SK-N-SH treated with all-trans-retinoic acid at 6 μM for 48 hours (cell line): ENCODE results near the gene TMEM135.
A peak's percentile ranks its signal among the peaks of the same experiment; 100 is the strongest.

Experiments
- ATAC-seq: fragments of 200-7000 bp; cut with Tn5 transposase; 3 replicates; pipeline ENCODE4 v1.9.1; 2020; ENCODE audit warnings: mild to moderate bottlenecking, moderate library complexity
- ARNTL ChIP-seq: fragments of 450-650 bp; formaldehyde crosslinking; IDR thresholded peaks from 2 replicates; pipeline ENCODE4 v1.5.0; 2020; ENCODE audit warnings: low read depth, mild to moderate bottlenecking, moderate library complexity, borderline replicate concordance
- BACH2 ChIP-seq: fragments of 250-450 bp; sonication (Bioruptor Pico); IDR thresholded peaks from 2 replicates; pipeline ENCODE4 v1.9.0; 2021; ENCODE audit warnings: mild to moderate bottlenecking, borderline replicate concordance
- CSDC2 ChIP-seq: fragments of 250-450 bp; sonication (Bioruptor Pico); IDR thresholded peaks from 2 replicates; pipeline ENCODE4 v1.5.0; 2020; ENCODE audit warnings: mild to moderate bottlenecking, moderate library complexity
- GLIS3 ChIP-seq: fragments of 250-450 bp; sonication (Bioruptor Pico); IDR thresholded peaks from 2 replicates; pipeline ENCODE4 v1.5.0; 2020; ENCODE audit warnings: mild to moderate bottlenecking, moderate library complexity
- ISL1 ChIP-seq: fragments of 250-450 bp; sonication (Bioruptor Pico); IDR thresholded peaks from 2 replicates; pipeline ENCODE4 v2.1.2; 2022; ENCODE audit warnings: mild to moderate bottlenecking, moderate library complexity
- OSR1 ChIP-seq: fragments of 250-450 bp; sonication (Bioruptor Pico); IDR thresholded peaks from 2 replicates; pipeline ENCODE4 v1.8.0; 2022; ENCODE audit warnings: moderate library complexity, mild to moderate bottlenecking, inconsistent platforms
- PPARA ChIP-seq: fragments of 250-450 bp; sonication (Bioruptor Pico); IDR thresholded peaks from 2 replicates; pipeline ENCODE4 v1.5.0; 2020; ENCODE audit warnings: mild to moderate bottlenecking, borderline replicate concordance
- RARB ChIP-seq: fragments of 250-450 bp; sonication (Bioruptor Pico); IDR thresholded peaks from 2 replicates; pipeline ENCODE4 v1.8.0; 2021; ENCODE audit warnings: mild to moderate bottlenecking, moderate library complexity
- SNAI2 ChIP-seq: fragments of 250-450 bp; sonication (Bioruptor Pico); IDR thresholded peaks from 2 replicates; pipeline ENCODE4 v1.5.0; 2020; ENCODE audit warnings: mild to moderate bottlenecking, moderate library complexity
- TCF4 ChIP-seq: fragments of 250-450 bp; sonication (Bioruptor Pico); IDR thresholded peaks from 2 replicates; pipeline ENCODE4 v1.8.0; 2021; ENCODE audit warnings: mild to moderate bottlenecking, moderate library complexity, borderline replicate concordance
- TOX ChIP-seq: fragments of 250-450 bp; sonication (Bioruptor Pico); IDR thresholded peaks from 2 replicates; pipeline ENCODE4 v1.8.0; 2021; ENCODE audit warnings: mild to moderate bottlenecking, moderate library complexity, borderline replicate concordance
- ZC3H10 ChIP-seq: fragments of 250-450 bp; sonication (Bioruptor Pico); IDR thresholded peaks from 2 replicates; pipeline ENCODE4 v1.5.1; 2021; ENCODE audit warnings: mild to moderate bottlenecking, moderate library complexity
- ZFP30 ChIP-seq: fragments of 450-650 bp; formaldehyde crosslinking; IDR thresholded peaks from 2 replicates; pipeline ENCODE4 v1.5.0; 2022; ENCODE audit warnings: mild to moderate bottlenecking, moderate library complexity
- ZNF565 ChIP-seq: fragments of 450-650 bp; formaldehyde crosslinking; conservative IDR thresholded peaks from 2 replicates; pipeline ENCODE4 v1.5.0; 2020; ENCODE audit warnings: low read depth, mild to moderate bottlenecking, moderate library complexity
- ZNF70 ChIP-seq: fragments of 450-650 bp; formaldehyde crosslinking; IDR thresholded peaks from 2 replicates; pipeline ENCODE4 v1.5.0; 2020; ENCODE audit warnings: mild to moderate bottlenecking, moderate library complexity
- ZNF8 ChIP-seq: fragments of 450-650 bp; formaldehyde crosslinking; IDR thresholded peaks from 2 replicates; pipeline ENCODE4 v1.5.0; 2020; ENCODE audit warnings: mild to moderate bottlenecking, moderate library complexity
- TF ChIP-seq, protein P1 (sequence below): fragments of 250-450 bp; sonication (Bioruptor Pico); IDR thresholded peaks from 2 replicates; pipeline ENCODE4 v1.5.1; 2020; ENCODE audit warnings: low read depth, mild to moderate bottlenecking, moderate library complexity
- TF ChIP-seq, protein P2 (sequence below): fragments of 250-450 bp; sonication (Bioruptor Pico); IDR thresholded peaks from 2 replicates; pipeline ENCODE4 v1.8.0; 2020; ENCODE audit warnings: mild to moderate bottlenecking, moderate library complexity, borderline replicate concordance
- TF ChIP-seq, protein P3 (sequence below): fragments of 250-450 bp; sonication (Bioruptor Pico); IDR thresholded peaks from 2 replicates; pipeline ENCODE4 v1.5.0; 2020; ENCODE audit warnings: mild to moderate bottlenecking, moderate library complexity

Gene TMEM135

DNA sequence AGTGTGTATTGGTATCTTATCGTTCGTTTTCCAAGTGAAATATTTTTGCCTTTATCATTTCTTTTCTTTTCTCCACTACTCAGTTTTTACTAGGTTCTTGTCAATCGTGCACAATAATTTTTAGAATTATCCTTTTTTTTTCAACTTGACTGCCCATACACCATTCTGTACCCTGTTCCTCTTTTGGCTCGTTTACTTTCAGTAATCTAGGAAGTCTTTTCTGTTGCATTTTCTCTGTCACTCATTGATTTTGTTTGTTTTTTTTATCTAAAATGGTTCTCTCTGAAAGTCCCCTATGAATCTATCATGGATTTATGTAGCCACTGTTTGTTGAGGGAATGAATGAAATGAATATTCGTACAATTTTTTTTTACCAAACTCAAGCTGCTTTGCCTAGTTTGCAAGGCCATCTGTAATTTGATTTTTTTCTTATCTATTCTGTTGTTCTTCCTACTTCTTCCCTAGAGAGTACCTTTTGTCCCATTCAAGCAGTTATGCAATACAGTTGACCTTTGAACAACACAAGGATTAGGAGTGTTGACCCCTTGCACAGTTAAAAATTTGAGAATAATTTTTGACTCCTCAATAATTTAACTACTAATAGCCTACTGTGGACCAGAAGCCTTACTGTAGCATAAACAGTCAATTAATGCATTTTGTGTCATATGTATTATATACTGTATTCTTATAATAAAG, 166.3 kb downstream of the TMEM135 start:
- ATAC-seq = no peak
- TF ChIP-seq ZNF70 (CRISPR knock-in tag) (no peak), ZFP30 (CRISPR knock-in tag) (no peak), OSR1 (CRISPR knock-in tag) (no peak), TOX (no peak), ZC3H10 (no peak), GLIS3 (no peak), ZNF565 (CRISPR knock-in tag) (no peak), CSDC2 (CRISPR knock-in tag) (no peak), BACH2 (CRISPR knock-in tag) (no peak), ZNF8 (CRISPR knock-in tag) (no peak), TCF4 (CRISPR knock-in tag) (no peak), ARNTL (CRISPR knock-in tag) (no peak)
- TF ChIP-seq, protein P1, sequence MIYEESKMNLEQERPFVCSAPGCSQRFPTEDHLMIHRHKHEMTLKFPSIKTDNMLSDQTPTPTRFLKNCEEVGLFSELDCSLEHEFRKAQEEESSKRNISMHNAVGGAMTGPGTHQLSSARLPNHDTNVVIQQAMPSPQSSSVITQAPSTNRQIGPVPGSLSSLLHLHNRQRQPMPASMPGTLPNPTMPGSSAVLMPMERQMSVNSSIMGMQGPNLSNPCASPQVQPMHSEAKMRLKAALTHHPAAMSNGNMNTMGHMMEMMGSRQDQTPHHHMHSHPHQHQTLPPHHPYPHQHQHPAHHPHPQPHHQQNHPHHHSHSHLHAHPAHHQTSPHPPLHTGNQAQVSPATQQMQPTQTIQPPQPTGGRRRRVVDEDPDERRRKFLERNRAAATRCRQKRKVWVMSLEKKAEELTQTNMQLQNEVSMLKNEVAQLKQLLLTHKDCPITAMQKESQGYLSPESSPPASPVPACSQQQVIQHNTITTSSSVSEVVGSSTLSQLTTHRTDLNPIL = no peak
- TF ChIP-seq, protein P2, sequence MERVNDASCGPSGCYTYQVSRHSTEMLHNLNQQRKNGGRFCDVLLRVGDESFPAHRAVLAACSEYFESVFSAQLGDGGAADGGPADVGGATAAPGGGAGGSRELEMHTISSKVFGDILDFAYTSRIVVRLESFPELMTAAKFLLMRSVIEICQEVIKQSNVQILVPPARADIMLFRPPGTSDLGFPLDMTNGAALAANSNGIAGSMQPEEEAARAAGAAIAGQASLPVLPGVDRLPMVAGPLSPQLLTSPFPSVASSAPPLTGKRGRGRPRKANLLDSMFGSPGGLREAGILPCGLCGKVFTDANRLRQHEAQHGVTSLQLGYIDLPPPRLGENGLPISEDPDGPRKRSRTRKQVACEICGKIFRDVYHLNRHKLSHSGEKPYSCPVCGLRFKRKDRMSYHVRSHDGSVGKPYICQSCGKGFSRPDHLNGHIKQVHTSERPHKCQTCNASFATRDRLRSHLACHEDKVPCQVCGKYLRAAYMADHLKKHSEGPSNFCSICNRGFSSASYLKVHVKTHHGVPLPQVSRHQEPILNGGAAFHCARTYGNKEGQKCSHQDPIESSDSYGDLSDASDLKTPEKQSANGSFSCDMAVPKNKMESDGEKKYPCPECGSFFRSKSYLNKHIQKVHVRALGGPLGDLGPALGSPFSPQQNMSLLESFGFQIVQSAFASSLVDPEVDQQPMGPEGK (CRISPR knock-in tag) = no peak
- TF ChIP-seq, protein P3, sequence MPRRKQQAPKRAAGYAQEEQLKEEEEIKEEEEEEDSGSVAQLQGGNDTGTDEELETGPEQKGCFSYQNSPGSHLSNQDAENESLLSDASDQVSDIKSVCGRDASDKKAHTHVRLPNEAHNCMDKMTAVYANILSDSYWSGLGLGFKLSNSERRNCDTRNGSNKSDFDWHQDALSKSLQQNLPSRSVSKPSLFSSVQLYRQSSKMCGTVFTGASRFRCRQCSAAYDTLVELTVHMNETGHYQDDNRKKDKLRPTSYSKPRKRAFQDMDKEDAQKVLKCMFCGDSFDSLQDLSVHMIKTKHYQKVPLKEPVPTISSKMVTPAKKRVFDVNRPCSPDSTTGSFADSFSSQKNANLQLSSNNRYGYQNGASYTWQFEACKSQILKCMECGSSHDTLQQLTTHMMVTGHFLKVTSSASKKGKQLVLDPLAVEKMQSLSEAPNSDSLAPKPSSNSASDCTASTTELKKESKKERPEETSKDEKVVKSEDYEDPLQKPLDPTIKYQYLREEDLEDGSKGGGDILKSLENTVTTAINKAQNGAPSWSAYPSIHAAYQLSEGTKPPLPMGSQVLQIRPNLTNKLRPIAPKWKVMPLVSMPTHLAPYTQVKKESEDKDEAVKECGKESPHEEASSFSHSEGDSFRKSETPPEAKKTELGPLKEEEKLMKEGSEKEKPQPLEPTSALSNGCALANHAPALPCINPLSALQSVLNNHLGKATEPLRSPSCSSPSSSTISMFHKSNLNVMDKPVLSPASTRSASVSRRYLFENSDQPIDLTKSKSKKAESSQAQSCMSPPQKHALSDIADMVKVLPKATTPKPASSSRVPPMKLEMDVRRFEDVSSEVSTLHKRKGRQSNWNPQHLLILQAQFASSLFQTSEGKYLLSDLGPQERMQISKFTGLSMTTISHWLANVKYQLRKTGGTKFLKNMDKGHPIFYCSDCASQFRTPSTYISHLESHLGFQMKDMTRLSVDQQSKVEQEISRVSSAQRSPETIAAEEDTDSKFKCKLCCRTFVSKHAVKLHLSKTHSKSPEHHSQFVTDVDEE (CRISPR knock-in tag) = no peak
- TF ChIP-seq, all 23 proteins: peak for 0

DNA sequence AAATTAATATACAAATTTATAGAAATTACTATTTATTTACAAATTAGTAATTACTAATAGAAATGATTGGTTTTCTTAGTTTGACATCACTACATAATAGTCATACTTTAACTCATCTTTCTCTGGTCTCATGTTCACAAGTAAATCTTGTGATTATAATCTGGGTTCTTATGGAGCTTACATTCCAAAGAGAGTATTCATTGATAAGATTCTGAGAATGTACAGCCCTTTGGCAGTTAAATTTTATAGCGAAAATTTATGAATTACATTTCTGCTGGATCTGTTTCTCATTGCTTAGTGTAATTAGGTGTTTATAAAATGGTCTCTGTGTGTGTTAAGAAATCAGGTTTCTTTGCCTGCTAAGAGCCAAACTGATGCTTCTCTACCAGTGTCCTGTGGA, 175.2 kb downstream of the TMEM135 start:
- no peak for ATAC-seq
- TF ChIP-seq PPARA (CRISPR knock-in tag) = no peak
- TF ChIP-seq ISL1 (CRISPR knock-in tag) = peak; percentile 48
- TF ChIP-seq OSR1 (CRISPR knock-in tag) = no peak
- TF ChIP-seq RARB (CRISPR knock-in tag) = no peak
- no peak for TF ChIP-seq BACH2 (CRISPR knock-in tag)

DNA sequence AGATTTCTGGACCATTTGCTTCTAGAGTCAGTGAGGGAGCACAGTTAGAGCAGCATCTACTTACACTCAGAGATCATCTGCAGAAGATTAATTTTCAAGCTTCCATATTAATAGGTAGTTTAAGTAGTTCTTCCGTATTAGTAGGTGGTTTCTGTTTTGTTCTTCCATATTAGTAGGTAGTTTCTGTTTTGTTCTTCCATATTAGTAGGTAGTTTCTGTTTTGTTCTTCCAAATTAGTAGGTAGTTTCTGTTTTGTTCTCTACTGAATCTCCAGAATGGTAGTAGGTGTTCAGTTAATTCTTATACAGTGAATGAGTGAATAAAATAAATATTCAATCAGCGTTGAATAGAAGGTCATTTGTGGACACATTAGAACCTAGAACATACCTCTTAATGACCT, 175.7 kb downstream of the TMEM135 start:
- TF ChIP-seq CSDC2 (CRISPR knock-in tag) (no peak), ARNTL (CRISPR knock-in tag) (no peak), SNAI2 (CRISPR knock-in tag) (no peak), TCF4 (CRISPR knock-in tag) (no peak), ISL1 (CRISPR knock-in tag) (no peak), BACH2 (CRISPR knock-in tag) (no peak), ZNF565 (CRISPR knock-in tag) (no peak), PPARA (CRISPR knock-in tag) (no peak), OSR1 (CRISPR knock-in tag) (no peak)
- TF ChIP-seq, protein P1 = no peak
- TF ChIP-seq, protein P3 (CRISPR knock-in tag) = no peak
- ATAC-seq = no peak
